NCI-H2029 treated with DMSO at 0.1 percent for 48 hours (cell line): ENCODE measurements around the gene CUL1.

ENCODE experiments used
- DNase-seq: peaks from one replicate; lab custom pipeline; 2025; lab: John Stamatoyannopoulos, UW

CUL1 gene

GRCh38 chr7:148804343-148805235 is 105.9 kb downstream of the CUL1 start:
- DNase-seq, result no peak

GRCh38 chr7:148806187-148806586 is 107.5 kb downstream of the CUL1 start:
- DNase-seq, result no peak

- no peak for DNase-seq
Measured at GRCh38 chr7:148807436-148807835, 108.7 kb downstream of the CUL1 start.

- no peak for DNase-seq
Measured at GRCh38 chr7:148809856-148810255, 111.2 kb downstream of the CUL1 start.

- no peak for DNase-seq
Measured at GRCh38 chr7:148811892-148812291, 113.2 kb downstream of the CUL1 start.

GRCh38 chr7:148813890-148814289 is 115.2 kb downstream of the CUL1 start:
- DNase-seq, result no peak

- no peak for DNase-seq
Measured at GRCh38 chr7:148814922-148815559, 116.3 kb downstream of the CUL1 start.

- DNase-seq, result peak; percentile 26
Measured at GRCh38 chr7:148815612-148816011, 116.9 kb downstream of the CUL1 start.

- no peak for DNase-seq
Measured at GRCh38 chr7:148819697-148820360, 121.1 kb downstream of the CUL1 start.

GRCh38 chr7:148821422-148821821 is 122.7 kb downstream of the CUL1 start:
- no peak for DNase-seq

GRCh38 chr7:148824864-148825263 is 126.2 kb downstream of the CUL1 start:
- DNase-seq, result no peak

GRCh38 chr7:148825338-148825737 is 126.6 kb downstream of the CUL1 start:
- DNase-seq, result no peak

- DNase-seq, result no peak
Measured at GRCh38 chr7:148828965-148829364, 130.3 kb downstream of the CUL1 start.

GRCh38 chr7:148830897-148831692 is 132.4 kb downstream of the CUL1 start:
- DNase-seq, result no peak

GRCh38 chr7:148831782-148832181 is 133.1 kb downstream of the CUL1 start:
- no peak for DNase-seq

GRCh38 chr7:148834605-148835004 is 135.9 kb downstream of the CUL1 start:
- DNase-seq, result no peak

GRCh38 chr7:148835854-148836253 is 137.2 kb downstream of the CUL1 start:
- no peak for DNase-seq

GRCh38 chr7:148838905-148839304 is 140.2 kb downstream of the CUL1 start:
- DNase-seq, result no peak

- no peak for DNase-seq
Measured at GRCh38 chr7:148847815-148848734, 149.4 kb downstream of the CUL1 start.

GRCh38 chr7:148849393-148850098 is 150.8 kb downstream of the CUL1 start:
- DNase-seq, result no peak
